ENCODE data around the gene ICAM4. TPM values are rescaled to one million over a fixed set of nuclear protein-coding genes. Genes with fewer than 3 reads are reported as not detected.

ICAM4 gene
- polyA plus RNA-seq, 1 of the 3 experiments (the other 2 are of a cell fraction): 0.05 TPM

DNA sequence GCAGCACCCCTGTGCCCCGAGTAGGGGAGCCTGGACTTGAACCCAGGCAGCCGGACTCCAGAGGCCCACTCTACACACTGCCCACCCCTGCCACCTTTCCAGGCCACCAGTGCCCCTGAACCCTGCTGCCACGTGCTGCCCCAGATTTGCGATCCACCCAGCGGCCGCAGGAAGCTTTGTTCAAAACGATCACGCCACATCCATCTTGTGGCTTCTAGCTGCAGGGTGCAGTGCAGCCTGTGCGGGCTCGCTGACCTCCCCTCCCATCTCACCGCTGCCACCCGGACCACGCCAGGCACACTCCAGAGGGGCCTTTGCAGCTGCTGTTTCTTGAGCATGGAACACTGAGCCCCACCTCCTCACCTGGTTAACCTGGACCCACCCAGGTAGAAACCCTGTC, 42.8 kb downstream of the ICAM4 start:
- Histone ChIP-seq H3K27ac (ENCODE audit: low read depth in 2 of 2, low read length in 1 of 2) (no peak overlapping the region), H4K20me1 (ENCODE audit: insufficient read depth) (peaks cover 32% of the 10 kb centered on the region), H3K4me3 (ENCODE audit: low read depth in 2 of 2, low read length in 1 of 2) (no peak overlapping the region), H3K9me3 (no peaks in the 10 kb centered on the region), H3K9me2 (no peaks in the 10 kb centered on the region), H3K4me1 (ENCODE audit: control insufficient read depth in 1 of 2, insufficient read depth in 2 of 2, low read depth in 1 of 2, low read length in 1 of 2) (peaks cover 0 to 17% of the 10 kb centered on the region in 2 experiments; a peak in 1 of 4 replicates), H2AFZ (ENCODE audit: low read depth) (no peak overlapping the region), H3K4me2 (no peak overlapping the region), H3F3A (replicated peaks; ENCODE audit: insufficient read depth) (no peaks in the 10 kb centered on the region), H3K36me3 (replicated peaks in 1 of 2; ENCODE audit: control insufficient read depth in 1 of 2, insufficient read depth in 2 of 2, low read length in 1 of 2) (peaks cover 36 to 37% of the 10 kb centered on the region in 2 experiments), H3K9ac (no peak overlapping the region), H3K79me2 (ENCODE audit: insufficient read depth) (peaks cover 71% of the 10 kb centered on the region), H3K27me3 (ENCODE audit: insufficient read depth) (no peaks in the 10 kb centered on the region)
- TF ChIP-seq RFX5 (IDR thresholded peaks at IDR 0.05; ENCODE audit: low read length) (no peak), MXI1 (IDR thresholded peaks at IDR 0.05; ENCODE audit: low read depth, low read length) (no peak), TCF12 (IDR thresholded peaks at IDR 0.05) (no peak), RXRA (IDR thresholded peaks at IDR 0.05; ENCODE audit: borderline replicate concordance, low read depth) (no peak), CHD2 (IDR thresholded peaks at IDR 0.05; ENCODE audit: low read length, partially characterized antibody) (no peak), GABPA (IDR thresholded peaks at IDR 0.05; ENCODE audit: low read depth) (no peak), SIN3A (IDR thresholded peaks at IDR 0.05; ENCODE audit: borderline replicate concordance, low read depth, low read length) (no peak), EP300 (IDR thresholded peaks at IDR 0.05; ENCODE audit: borderline replicate concordance in 1 of 2, low read depth in 1 of 2, low read length in 1 of 2) (no peak)
- TF ChIP-seq, protein P1, sequence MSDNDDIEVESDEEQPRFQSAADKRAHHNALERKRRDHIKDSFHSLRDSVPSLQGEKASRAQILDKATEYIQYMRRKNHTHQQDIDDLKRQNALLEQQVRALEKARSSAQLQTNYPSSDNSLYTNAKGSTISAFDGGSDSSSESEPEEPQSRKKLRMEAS (IDR thresholded peaks at IDR 0.05; ENCODE audit: low read depth): no peak
- TF ChIP-seq, protein P2, sequence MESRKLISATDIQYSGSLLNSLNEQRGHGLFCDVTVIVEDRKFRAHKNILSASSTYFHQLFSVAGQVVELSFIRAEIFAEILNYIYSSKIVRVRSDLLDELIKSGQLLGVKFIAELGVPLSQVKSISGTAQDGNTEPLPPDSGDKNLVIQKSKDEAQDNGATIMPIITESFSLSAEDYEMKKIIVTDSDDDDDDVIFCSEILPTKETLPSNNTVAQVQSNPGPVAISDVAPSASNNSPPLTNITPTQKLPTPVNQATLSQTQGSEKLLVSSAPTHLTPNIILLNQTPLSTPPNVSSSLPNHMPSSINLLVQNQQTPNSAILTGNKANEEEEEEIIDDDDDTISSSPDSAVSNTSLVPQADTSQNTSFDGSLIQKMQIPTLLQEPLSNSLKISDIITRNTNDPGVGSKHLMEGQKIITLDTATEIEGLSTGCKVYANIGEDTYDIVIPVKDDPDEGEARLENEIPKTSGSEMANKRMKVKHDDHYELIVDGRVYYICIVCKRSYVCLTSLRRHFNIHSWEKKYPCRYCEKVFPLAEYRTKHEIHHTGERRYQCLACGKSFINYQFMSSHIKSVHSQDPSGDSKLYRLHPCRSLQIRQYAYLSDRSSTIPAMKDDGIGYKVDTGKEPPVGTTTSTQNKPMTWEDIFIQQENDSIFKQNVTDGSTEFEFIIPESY (IDR thresholded peaks at IDR 0.05; ENCODE audit: borderline replicate concordance, low read depth): no peak
- TF ChIP-seq, protein P3, sequence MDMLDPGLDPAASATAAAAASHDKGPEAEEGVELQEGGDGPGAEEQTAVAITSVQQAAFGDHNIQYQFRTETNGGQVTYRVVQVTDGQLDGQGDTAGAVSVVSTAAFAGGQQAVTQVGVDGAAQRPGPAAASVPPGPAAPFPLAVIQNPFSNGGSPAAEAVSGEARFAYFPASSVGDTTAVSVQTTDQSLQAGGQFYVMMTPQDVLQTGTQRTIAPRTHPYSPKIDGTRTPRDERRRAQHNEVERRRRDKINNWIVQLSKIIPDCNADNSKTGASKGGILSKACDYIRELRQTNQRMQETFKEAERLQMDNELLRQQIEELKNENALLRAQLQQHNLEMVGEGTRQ (IDR thresholded peaks at IDR 0.05; ENCODE audit: borderline replicate concordance, low read depth, low read length): no peak
- ChIA-PET POLR2A (no interaction called here), CTCF (interaction anchor here (0.9 to 2.1 kb wide), 2 partner anchors 60 to 61 kb away, joined by 6 to 11 read pairs; no protein-coding TSS in a partner anchor)
- 96% methylated on average over 5 of the region's 13 CpGs for WGBS (ENCODE audit: low lambda C conversion rate)
- DNase-seq: no peak

DNA sequence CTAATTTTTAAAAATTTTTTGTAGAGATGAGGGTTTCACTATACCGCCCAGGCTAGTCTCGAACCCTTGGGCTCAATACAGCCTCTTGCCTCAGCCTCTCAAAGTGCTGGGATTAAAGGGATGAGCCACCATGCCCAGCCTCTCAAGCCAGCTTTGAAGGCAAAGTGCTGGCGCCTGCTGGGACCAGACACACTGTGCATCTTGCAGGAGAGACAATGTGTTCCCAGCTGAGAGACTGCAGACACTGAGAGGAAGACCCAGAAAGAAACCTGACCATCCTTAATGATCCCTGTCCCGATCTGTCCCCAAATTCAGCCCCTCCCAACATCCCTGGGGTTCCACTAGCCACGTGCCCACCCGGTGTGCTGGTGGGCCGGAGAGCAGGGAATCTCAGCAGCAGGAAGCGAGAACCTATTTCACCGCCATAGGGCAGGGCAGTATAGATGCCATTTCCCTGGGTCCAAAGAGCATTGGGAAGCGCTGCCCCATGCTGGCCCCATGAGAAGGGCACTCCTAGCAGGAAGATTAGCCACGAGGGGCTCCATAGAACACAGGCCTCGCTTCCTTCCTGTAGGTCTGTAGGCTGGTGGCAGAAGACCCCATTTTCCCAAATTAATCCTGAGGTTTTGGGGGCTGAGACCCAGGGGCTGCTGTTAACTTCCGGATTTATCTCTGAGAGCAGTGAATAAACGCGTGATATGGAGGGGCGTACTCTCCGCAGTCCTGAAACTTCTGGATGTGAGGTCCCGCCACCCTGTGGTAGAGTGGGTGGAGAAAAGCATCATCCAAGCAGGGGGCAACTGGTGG, 45.6 kb downstream of the ICAM4 start:
- Histone ChIP-seq H3K79me2 (ENCODE audit: insufficient read depth) (peaks cover 57% of the 10 kb centered on the region), H3K4me2 (peak overlapping the region; percentile 97), H4K20me1 (ENCODE audit: insufficient read depth) (peaks cover 30% of the 10 kb centered on the region), H3K4me1 (ENCODE audit: control insufficient read depth in 1 of 2, insufficient read depth in 2 of 2, low read depth in 1 of 2, low read length in 1 of 2) (peaks cover 0 to 22% of the 10 kb centered on the region in 2 experiments; a peak in 1 of 4 replicates), H3K9me3 (no peaks in the 10 kb centered on the region), H3F3A (replicated peaks; ENCODE audit: insufficient read depth) (no peaks in the 10 kb centered on the region), H3K9me2 (no peaks in the 10 kb centered on the region), H3K4me3 (ENCODE audit: low read depth in 2 of 2, low read length in 1 of 2) (peak overlapping the region; percentile 81 to 95), H3K27ac (ENCODE audit: low read depth in 2 of 2, low read length in 1 of 2) (peak overlapping the region; percentile 93 to 97), H3K9ac (peak overlapping the region; percentile 97), H2AFZ (ENCODE audit: low read depth) (no peak overlapping the region), H3K27me3 (ENCODE audit: insufficient read depth) (no peaks in the 10 kb centered on the region), H3K36me3 (replicated peaks in 1 of 2; ENCODE audit: control insufficient read depth in 1 of 2, insufficient read depth in 2 of 2, low read length in 1 of 2) (peaks cover 24 to 26% of the 10 kb centered on the region in 2 experiments)
- 25% methylated on average over 17 of the region's 18 CpGs for WGBS (ENCODE audit: low lambda C conversion rate)
- CTCF ChIA-PET: interaction anchor here (0.9 to 3.3 kb wide), 7 partner anchors 16 to 84 kb away, joined by 3 to 18 read pairs (median 4); partner anchors contain the start of genes FDX2 and ICAM1
- DNase-seq: no peak
- POLR2A ChIA-PET: no interaction called here
- TF ChIP-seq, protein P4, sequence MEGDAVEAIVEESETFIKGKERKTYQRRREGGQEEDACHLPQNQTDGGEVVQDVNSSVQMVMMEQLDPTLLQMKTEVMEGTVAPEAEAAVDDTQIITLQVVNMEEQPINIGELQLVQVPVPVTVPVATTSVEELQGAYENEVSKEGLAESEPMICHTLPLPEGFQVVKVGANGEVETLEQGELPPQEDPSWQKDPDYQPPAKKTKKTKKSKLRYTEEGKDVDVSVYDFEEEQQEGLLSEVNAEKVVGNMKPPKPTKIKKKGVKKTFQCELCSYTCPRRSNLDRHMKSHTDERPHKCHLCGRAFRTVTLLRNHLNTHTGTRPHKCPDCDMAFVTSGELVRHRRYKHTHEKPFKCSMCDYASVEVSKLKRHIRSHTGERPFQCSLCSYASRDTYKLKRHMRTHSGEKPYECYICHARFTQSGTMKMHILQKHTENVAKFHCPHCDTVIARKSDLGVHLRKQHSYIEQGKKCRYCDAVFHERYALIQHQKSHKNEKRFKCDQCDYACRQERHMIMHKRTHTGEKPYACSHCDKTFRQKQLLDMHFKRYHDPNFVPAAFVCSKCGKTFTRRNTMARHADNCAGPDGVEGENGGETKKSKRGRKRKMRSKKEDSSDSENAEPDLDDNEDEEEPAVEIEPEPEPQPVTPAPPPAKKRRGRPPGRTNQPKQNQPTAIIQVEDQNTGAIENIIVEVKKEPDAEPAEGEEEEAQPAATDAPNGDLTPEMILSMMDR (IDR thresholded peaks at IDR 0.05): peak; percentile 23; the same call in 1 of the 2 replicates
- TF ChIP-seq, protein P5, sequence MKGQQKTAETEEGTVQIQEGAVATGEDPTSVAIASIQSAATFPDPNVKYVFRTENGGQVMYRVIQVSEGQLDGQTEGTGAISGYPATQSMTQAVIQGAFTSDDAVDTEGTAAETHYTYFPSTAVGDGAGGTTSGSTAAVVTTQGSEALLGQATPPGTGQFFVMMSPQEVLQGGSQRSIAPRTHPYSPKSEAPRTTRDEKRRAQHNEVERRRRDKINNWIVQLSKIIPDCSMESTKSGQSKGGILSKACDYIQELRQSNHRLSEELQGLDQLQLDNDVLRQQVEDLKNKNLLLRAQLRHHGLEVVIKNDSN (IDR thresholded peaks at IDR 0.05; ENCODE audit: borderline replicate concordance, low read depth): no peak
- TF ChIP-seq RAD21 (IDR thresholded peaks at IDR 0.05; ENCODE audit: low read length) (peak; percentile 13; the same call in 1 of the 2 replicates), CHD2 (IDR thresholded peaks at IDR 0.05; ENCODE audit: low read length, partially characterized antibody) (no peak)
